ENCODE data around the gene DHX32.

The DHX32 gene

DNA sequence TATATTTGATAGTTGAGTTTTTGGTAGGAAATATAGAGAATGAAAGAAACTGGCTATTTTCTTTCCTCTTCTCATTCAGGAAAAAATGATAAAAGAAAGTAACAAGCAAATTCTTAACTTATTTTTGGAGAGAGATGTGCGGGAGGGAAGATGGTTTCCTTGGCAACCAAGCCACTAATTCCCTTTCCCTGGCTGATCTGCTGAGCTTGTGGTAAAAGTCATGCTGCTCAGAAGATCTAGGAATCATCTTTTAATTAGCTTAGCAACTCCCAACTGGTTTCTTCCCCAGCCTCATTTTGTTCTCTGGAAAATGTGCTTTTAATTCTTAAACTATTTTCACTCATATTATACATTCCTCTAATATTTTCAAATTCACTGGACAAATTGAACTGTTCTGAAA, 69.8 kb downstream of the DHX32 start:
- no peak for DNase-seq (ENCODE audit: low read depth in 2 of 2)

DNA sequence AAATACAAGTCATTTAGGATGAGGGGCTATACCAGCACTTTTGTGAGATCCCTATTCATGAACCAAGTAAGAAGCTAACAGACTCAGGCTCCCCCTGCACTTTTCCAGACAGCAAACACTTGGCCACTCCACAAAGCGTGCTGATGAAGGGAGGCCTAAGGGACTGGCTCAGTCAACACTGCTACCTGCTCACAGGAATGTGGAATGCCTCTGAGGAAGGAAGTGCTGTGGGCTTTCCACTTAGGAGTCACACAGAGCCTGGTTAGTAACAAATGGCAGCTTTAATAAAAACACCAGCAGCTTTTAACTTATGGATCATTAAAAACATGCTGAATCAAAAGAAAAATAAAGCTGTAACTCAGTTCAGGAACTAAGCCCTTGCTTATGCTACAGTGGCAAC, 73.0 kb downstream of the DHX32 start:
- no peak for DNase-seq (ENCODE audit: low read depth in 2 of 2)

DNA sequence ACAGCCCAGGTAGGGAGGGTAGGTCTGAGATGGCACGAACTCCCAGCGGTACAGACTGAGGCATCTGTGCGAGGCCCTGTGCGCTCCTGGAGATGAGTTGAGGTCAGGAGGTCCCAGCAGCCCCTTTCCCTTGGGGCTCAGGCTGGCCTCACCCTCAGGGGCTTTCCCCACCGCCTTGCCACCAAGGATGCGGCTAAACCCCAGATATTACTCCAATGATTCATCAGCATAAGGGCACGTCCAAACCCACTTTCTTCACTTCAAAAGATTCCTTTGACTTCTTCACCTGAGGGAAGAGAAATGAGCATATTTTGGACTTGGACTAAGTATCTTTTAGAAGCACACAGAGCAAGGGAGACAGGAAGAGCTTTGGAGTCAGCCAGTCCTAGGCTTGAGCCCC, 78.4 kb downstream of the DHX32 start:
- DNase-seq (ENCODE audit: low read depth in 2 of 2), result no peak

DNA sequence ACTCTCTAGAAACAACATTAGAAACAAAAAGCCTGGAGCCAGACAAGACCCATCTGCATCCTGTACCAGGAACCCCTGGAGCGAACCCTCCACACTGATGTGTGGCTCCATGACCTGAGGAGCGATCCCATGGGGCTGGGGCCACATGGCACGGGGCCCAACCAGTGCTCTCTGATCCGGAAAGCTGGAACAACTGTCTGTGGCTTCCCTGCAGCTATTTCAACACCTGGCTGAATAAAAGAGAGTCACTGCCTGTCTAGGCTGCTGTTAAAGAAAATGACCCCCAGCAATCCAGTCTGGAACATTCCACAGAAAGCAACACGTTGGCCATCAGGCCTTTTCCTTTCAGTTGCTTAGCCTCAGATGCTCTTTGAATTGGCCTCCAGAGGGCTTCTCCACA, 79.0 kb downstream of the DHX32 start:
- no peak for DNase-seq (ENCODE audit: low read depth in 2 of 2)

DNA sequence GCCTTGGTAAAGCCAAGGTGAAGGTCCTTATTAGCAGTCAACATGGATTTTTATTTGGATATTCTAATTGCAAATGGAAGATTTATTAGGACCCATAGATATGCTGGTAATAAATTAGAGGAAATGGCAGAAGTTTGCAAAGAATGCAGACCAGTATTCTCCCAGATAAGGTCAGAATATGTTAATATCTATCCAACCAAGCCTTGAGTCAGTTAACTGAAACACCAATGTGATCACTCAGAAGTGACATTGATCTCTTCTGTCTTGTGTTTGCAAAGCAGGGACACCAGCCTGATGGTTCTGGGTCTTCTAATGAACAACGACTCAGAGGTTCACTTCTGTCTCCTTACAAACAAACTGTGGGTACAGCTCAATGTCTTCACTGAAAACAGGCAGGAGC, 79.5 kb downstream of the DHX32 start:
- DNase-seq (ENCODE audit: low read depth in 2 of 2), result no peak

DNA sequence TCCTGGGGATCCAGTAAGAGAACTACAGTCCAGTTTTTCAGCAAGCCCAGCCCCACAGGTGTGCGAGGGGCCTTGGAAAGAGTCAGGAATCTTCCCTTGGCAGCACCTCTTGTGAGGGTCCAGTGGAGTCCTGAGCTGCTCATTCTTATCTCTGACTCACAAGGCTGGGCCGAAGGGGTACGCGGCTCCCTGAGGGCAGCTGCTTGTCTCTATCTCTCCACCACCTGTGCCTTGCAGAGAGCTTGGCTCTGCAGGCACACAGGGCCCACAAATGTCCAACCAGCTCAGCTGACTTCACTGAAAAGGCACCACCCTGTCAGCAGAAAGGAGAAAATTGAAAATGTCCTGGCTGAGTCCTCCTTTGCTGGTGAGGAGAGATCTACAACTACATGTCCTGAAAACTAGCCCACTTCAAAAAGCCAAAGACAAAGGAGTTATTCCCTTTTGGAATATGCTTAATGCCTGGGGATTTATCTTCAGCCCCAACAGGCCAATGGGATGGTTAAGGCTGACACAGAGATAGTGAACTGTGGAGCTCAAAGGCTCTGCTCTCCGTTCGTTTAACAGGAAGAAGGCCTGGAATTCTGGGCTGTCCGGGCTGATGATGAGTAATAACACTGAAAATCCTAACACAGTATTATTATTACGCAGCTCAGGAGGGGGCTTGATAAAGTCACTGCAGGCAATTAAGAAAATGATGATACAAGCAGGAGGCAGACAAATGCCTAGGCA, 81.5 kb downstream of the DHX32 start:
- no peak for DNase-seq (ENCODE audit: low read depth in 2 of 2)

DNA sequence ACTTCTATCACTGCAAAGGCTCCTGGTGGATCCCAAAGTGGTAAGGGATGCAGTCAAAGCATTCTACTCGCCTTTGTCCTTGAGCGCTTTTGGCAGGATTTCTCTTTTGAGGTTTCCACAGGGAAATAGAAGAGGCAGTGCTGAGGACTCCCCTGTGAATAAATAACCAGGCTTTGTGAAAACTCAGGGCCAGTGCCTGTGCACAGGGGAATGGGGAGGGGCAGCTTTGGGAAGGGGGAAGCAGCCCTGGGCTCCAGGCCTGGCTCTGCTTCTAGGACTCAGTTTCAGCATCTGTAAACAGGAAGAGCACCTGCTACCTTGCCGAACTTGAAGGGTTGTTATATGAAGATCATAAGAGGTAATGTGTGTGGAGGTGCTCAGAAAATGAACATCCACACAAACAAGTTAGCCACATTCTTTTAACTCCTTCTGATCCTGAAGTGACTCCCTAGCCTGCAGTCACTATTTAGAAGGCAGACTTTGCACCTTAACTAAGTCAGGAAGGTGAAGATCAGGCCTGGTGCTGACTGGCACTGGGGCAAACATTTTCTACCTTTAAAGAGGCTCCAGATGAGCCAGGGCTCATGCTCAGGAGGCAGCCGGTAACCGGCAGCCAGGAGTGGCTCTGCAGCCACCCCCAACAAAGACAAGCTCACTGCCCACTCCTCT, 83.0 kb downstream of the DHX32 start:
- no peak for DNase-seq (ENCODE audit: low read depth in 2 of 2)

DNA sequence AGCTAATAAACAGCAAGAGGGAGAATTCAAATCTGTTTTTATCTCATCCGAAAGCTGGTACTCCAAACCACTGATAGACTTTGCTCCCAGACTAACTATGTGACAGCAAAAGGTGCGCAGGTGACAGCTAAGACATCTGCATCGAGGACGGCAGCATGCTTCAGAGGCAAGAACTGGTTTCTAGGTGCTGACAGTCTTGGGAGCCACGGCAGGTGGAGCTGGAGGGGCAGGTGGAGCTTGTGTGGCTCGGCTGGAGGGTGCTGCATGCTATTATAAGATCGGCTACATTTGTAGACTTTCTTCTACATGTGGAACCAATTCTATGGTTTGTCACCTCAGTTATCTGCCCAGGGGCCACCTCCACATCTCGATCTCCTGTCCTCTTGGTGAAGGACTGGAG, 83.7 kb downstream of the DHX32 start:
- no peak for DNase-seq (ENCODE audit: low read depth in 2 of 2)

DNA sequence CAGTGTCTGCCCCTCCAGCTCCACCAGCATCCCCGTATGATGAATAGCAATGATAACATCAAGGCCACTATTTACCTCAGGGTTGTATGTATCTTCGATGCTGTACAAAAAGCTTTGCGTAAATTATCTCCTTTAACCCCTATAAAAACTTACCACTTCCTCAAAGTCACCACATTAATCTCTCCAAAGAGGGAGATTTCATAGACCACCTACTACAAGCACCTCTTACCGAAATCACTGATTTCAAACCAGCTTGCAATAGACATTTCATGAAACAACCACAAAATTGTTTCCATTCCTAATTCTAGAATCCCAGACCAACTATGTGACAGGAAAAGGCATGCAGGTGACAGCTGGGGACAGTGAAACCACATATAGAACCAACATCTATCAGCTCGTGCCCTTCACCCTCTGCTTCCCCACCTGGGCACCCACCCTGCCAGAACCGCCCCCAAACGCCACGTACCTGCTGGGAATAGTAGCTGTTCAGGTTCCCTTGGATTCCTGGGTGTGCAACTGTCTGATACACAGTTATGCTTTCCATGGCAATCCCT, 85.4 kb downstream of the DHX32 start:
- no peak for DNase-seq (ENCODE audit: low read depth in 2 of 2)

DNA sequence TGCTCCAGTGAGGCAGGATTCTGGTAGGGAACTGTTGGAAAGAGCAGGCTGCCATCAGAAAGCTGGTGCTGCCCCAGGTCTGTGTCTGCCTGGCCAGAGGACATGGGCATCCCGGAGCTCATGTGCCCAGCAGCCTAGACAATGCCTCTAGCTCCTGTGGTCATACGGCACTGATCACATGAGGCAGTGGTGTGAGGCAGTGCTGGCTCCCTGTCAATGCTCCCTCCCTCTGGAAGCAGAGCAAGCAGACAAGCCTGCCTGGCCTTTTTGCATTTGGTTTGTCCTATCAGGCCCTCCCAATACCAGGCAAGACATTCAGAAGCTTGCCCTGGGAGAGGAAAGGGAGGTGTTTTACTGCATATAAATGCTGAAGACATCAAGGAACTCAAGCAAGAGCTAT, 86.0 kb downstream of the DHX32 start:
- DNase-seq (ENCODE audit: low read depth in 2 of 2), result no peak

DNA sequence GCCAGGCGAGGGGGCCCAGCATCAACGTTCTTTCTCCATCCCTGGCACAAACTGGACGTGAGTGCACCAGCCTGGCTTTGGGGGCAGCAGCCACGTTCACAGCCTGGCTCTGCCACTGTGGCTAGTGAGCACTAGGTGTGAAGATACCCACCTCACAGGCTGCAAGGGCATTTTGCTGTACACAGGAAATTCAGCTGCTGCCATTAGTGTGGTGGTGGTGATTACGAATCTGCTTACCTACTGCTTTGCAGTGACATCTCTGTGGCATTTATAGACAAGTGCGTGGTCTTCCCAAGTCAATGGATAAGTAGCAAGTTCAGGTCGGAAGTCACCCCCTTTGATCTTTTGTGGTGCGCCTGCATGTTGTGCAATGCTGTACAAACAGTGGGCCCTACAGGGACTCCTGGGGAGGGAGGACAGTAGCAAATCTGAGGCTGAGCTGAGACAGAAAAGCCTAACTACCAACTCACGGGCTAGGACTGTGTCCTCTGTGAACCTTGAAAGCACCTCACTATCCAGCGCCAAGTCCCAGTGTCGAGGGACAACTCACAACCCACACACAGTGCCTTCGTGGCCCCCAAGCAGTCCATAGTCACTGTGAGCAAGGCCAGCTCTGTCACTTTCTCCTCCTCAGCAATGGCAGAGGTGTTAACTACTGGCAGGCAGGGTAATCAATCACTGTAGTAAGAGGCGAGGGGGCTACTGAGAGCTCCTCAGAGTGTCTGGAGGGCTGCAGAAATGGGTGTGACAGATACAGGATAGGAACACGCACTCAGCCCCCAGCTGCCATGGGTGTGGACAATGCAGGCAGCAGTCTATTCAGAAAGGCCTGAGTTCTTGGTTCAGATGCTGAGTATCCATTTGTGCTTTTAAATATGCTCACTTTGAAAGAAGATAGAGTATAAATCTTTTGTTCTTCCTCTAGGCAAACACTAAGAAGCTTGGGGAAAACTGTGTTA, 88.5 kb downstream of the DHX32 start:
- no peak for DNase-seq (ENCODE audit: low read depth in 2 of 2)

DNA sequence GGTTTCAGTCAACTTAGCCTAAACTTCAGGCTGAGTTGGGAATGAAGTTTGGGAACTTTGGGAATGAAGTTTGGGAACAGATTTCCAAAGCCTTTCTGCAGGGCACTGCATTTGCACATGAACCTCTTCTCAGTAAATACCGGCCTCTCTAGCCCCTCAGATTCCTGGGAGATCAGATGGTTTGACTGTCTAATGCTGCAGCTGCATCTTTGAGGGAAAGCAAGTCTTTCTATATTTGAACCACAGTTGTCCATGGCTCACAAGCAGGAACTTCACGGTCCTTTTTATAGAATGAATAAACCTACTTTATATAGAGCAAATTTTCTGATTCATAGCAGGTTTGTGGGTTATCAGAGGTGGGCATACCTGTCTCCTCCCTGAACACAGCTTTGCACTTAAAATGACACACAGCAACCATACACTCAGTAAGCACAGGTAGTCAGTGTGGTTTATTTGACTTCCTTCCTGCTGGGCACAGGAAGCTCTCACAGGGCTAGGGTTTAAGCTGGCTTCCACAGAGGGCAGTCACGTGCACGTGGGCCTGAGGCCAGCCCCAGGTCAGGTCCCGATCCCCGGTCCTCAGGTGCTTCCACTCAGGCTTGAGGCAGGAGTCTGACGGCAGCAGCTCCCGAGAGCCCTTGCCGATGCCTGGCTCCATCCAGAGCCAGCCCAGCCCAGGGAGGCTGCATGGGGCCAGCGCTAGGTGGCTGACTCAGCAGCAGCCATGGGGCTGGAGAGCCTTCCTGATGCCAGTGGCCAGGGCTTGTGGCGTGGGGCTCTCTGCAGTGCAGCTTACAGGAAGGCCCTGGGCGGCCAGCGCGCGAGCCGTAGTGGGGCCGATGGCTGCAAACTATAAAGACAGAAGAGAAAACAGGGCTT, 92.7 kb downstream of the DHX32 start:
- no peak for DNase-seq (ENCODE audit: low read depth in 2 of 2)

All from stimulated activated CD4-positive, alpha-beta T cell treated with anti-CD3 and anti-CD28 coated beads, Interleukin-1b, Interleukin-23, amount 100 ng/mL, for 1 hour (primary cell).